GM19438 (cell line): ENCODE measurements around the gene PML.
A peak's percentile ranks its signal among the peaks of the same experiment; 100 is the strongest.

Experiments used
- ATAC-seq: cut with Tn5 transposase; IDR thresholded peaks from one replicate; pipeline ENCODE4 v1.9.1; 2021; ENCODE audit warnings: low read depth; ENCODE audit not compliant: unreplicated experiment

PML gene

GRCh38 chr15:73984208-73984979 is 10.1 kb upstream of the PML start:
- no peak for ATAC-seq

GRCh38 chr15:73985101-73985873 is 9.2 kb upstream of the PML start:
- ATAC-seq: no peak

GRCh38 chr15:73986055-73986775 is 8.3 kb upstream of the PML start:
- ATAC-seq: no peak

- no peak for ATAC-seq
Observed at GRCh38 chr15:73986776-73987056, 7.8 kb upstream of the PML start.

- ATAC-seq: no peak
Observed at GRCh38 chr15:73987250-73987649, 7.3 kb upstream of the PML start.

- no peak for ATAC-seq
Observed at GRCh38 chr15:73987681-73988444, 6.7 kb upstream of the PML start.

- ATAC-seq: no peak
Observed at GRCh38 chr15:73988445-73988969, 6.0 kb upstream of the PML start.

GRCh38 chr15:73989001-73989798 is 5.3 kb upstream of the PML start:
- no peak for ATAC-seq

- no peak for ATAC-seq
Observed at GRCh38 chr15:73990250-73991005, 4.1 kb upstream of the PML start.

- no peak for ATAC-seq
Observed at GRCh38 chr15:73991260-73991659, 3.3 kb upstream of the PML start.

- peak; percentile 60 for ATAC-seq
Observed at GRCh38 chr15:73991726-73992593, 2.6 kb upstream of the PML start, which contains the start of gene STOML1. Gene STOML1, minus strand, starts transcription at chr15:73992295. Its CDS starts 72 bp downstream, at chr15:73992223.

GRCh38 chr15:73992594-73992898 is 2.0 kb upstream of the PML start:
- ATAC-seq: no peak

GRCh38 chr15:73993211-73993994 is 1.1 kb upstream of the PML start:
- ATAC-seq: no peak

GRCh38 chr15:73994912-73995622 is 551 bp downstream of the PML start:
- no peak for ATAC-seq

GRCh38 chr15:73996267-73996666 is 1.8 kb downstream of the PML start:
- ATAC-seq: no peak

GRCh38 chr15:73996939-73997338 is 2.4 kb downstream of the PML start:
- no peak for ATAC-seq

GRCh38 chr15:73997986-73998385 is 3.5 kb downstream of the PML start:
- ATAC-seq: no peak
